GM19328 (cell line): ENCODE data around the gene ARID3A.
"Not testable (repeated sequence)": the region's sequence is repeated elsewhere in the genome, so short reads cannot be mapped to it uniquely, and the experiment has no call there.

ENCODE experiments used
- ATAC-seq: cut with Tn5 transposase; IDR thresholded peaks from one replicate; pipeline ENCODE4 v1.9.1; 2021; ENCODE audit warnings: mild to moderate bottlenecking, moderate library complexity; ENCODE audit not compliant: unreplicated experiment

The ARID3A gene

DNA sequence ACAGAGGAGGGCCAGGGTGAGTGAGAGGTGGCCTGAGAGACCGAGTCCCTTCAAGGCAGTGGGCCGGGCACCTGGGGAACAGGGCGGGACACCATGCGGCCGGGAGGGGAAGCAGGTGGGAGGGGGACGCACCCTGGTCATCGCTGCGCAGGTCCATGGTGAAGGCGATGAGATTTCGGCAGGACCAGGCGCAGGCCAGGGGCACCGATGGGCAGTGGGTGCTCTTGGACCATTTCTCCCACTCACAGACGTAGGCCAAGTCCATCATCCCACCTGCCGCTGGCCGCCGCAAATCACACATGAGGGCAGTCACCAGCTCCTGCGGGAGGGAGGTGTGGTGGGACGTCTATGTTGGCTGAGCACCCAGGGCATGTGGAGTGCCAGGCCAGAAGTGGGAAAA, 35.0 kb upstream of the ARID3A start:
- ATAC-seq = no peak

DNA sequence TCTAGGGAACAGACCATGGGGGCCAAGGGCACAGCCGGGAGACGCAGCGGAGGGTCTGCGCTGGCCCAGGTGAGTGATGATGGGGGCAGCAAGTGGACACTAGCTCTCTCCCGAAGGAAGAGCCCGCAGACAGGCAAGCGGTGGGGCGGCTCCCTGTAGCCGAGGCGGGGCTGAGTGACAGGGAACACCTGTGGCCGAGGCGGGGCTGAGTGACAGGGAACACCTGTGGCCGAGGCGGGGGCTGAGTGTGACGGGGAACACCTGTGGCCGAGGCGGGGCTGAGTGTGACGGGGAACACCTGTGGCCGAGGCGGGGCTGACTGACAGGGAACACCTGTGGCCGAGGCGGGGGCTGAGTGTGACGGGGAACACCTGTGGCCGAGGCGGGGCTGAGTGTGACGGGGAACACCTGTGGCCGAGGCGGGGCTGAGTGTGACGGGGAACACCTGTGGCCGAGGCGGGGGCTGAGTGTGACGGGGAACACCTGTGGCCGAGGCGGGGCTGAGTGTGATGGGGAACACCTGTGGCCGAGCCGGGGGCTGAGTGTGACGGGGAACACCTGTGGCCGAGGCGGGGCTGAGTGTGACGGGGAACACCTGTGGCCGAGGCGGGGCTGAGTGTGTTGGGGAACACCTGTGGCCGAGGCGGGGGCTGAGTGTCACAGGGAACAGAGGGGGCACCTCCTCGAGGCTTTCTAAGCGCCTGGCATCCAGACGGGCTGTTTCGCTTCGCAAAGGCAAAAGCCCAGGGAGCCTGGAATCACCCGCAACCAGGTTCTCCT, 34.2 kb upstream of the ARID3A start:
- ATAC-seq = not testable (repeated sequence)

DNA sequence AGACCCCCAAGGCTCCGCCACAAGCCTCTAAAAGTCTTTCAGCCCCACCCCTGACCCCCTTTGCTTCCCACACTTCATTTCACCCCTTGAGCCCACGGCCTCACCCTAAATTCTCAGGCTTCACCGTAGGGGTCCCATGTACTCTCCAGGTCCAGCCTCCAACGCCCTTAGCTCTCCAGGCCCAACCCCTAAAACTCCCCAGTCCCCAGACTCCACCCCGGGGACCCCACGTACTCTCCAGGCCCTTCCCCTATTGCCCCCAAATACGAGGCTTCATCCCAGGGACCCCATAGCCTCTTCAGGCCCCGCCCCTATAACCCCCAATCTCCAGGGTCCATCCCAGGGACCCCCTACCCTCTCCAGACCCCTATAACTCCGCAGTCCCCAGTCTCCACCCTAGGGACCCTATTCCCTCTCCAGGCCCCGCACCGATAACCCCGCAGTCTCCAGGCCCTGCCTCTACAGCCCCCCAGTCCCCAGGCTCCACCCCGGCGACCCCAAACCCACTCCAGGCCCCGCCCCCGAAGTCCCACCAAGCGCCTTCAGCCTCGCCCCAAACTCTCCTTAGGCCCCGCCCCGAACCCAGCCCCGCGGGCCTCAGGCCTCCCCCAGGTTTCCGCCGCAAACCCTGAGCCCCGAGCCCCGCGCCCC, 33.5 kb upstream of the ARID3A start:
- no peak for ATAC-seq

DNA sequence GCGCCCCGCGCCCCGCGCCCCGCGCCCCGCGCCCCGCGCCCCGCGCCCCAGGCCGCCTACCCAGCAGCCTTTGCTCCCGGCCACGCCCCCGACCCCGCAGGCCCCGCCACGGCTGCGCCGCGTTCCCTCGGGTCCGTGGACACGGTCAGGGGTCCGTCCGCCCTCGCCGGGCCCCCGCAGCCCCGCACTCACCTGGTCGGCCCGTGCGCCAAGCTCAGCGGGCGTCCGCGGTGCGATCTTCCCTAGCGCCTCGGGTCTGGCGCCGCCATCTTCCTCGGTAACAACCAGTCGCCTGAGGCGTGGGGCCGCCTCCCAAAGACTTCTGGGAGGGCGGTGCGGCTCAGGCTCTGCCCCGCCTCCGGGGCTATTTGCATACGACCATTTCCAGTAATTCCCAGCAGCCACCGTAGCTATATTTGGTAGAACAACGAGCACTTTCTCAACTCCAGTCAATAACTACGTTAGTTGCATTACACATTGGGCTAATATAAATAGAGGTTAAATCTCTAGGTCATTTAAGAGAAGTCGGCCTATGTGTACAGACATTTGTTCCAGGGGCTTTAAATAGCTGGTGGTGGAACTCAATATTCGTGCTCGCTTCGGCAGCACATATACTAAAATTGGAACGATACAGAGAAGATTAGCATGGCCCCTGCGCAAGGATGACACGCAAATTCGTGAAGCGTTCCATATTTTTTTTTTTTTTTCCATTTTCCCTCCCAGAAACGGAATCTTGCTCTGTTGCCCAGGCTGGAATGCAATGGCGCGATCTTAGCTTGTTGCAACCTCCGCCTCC, 32.7 kb upstream of the ARID3A start, which contains the start of the genes MED16 and RNU6-9:
TSS of gene MED16 (minus strand) at position 294 of the 796 bp plus-strand sequence. CDS start 2,056 bp downstream, outside the sequence.
TSS of gene RNU6-9 (plus strand) at position 591 of the 796 bp plus-strand sequence.
- ATAC-seq = peak; percentile 75

- ATAC-seq = no peak
Measured at GRCh38 chr19:896434-896833, 29.4 kb upstream of the ARID3A start.

- ATAC-seq = no peak
Measured at GRCh38 chr19:896999-897398, 28.8 kb upstream of the ARID3A start.

DNA sequence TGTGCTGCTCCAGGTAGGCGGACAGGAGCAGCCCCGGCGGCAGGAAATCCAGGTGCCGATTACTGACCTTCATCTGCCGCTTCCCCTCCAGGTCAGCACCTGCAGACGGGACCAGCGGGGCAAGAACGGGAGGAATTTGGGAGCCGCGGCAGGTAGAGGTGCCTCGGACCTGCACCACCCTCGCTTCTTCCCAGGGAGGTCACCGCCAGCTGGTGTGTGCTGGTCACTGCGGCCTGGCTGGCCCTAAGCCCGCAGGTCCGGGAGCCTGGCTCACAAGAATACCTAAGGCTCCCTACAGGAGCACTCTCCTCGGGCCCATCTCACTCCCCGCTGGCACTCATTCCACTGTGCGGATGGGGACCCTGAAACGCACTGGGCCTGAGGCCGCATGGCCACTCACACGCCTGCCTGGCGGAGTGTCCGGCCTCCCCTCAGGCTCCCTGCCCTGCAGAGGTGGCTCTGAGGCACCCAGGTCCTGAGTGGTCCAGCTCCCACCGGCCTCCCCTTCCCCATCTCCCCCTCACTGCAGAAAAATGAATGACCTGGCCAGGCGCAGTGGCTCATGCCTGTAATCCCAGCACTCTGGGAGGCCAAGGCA, 28.3 kb upstream of the ARID3A start:
- no peak for ATAC-seq

- ATAC-seq = no peak
Measured at GRCh38 chr19:898663-899062, 27.2 kb upstream of the ARID3A start.

DNA sequence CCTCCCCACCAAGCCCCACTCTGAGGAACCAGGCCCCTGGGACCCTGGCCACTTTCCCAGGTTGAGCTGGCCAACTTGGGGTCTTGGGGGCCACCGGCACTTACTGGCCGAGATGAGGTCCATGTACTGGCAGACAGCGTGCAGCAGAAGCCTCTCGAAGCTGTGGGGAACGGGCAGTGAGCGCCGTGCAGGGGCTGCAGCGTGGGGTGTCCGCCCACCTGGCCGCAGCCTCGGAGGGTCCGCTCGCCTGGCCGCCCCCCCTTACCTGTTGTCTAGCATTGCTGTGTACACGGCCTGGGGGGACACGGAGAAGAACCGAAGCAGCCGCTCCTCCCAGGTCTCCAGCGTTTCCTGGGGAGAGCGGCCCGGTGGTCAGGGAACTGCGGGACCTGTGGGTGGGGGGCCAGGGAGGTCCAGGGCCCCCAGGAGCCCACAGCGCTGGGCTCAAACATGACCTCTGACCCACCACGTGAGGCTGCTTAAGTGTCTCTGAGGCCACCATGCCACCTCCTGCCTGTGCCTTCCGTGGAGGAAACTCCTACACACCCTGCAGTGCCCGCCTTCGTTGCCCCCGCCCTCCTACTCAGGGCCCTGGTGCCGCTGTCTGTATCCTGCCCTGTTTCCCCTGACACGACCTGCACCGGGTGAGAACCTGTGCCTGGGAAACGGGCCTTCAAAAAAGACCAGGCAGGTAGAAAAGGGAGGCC, 26.3 kb upstream of the ARID3A start:
- no peak for ATAC-seq

GRCh38 chr19:900043-900301, 25.9 kb upstream of the ARID3A start:
- no peak for ATAC-seq

GRCh38 chr19:900302-901111, 25.3 kb upstream of the ARID3A start:
- no peak for ATAC-seq

GRCh38 chr19:901216-902092, 24.4 kb upstream of the ARID3A start:
- no peak for ATAC-seq

GRCh38 chr19:902093-902370, 23.8 kb upstream of the ARID3A start:
- no peak for ATAC-seq

- no peak for ATAC-seq
Measured at GRCh38 chr19:902446-903226, 23.2 kb upstream of the ARID3A start.

GRCh38 chr19:903266-903797, 22.5 kb upstream of the ARID3A start:
- no peak for ATAC-seq

DNA sequence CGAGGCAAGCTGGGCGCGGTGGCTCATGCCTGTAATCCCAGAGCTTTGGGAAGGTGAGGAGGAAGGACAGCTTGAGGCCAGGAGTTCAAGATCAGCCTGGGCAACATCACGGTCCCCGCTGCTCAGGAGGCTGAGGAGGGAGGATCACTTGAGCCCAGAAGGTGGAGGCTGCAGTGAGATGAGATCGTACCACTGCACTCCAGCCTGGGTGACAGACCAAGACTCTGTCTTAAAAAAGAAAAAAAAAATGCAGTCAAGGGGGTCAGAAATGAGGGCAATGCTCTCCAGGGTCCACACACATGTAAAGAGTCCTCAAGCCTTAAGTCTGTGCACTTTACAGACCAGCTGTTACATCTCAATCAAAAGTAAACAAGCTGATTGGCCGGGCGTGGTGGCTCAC, 21.3 kb upstream of the ARID3A start:
- no peak for ATAC-seq

- ATAC-seq = no peak
Measured at GRCh38 chr19:906480-906879, 19.4 kb upstream of the ARID3A start.

GRCh38 chr19:907183-907853, 18.5 kb upstream of the ARID3A start:
- ATAC-seq = no peak
